Measurements from ENCODE around the gene CENPV. TPM values are rescaled to one million over a fixed set of nuclear protein-coding genes. Genes with fewer than 3 reads are reported as not detected.

CENPV gene
- total and polyA plus RNA-seq, 2 of the 13 experiments (the other 11 are each of a cell fraction or from before 2014, with no cell fraction given) = 193 to 292 TPM

- peak; percentile 60; the same call in 1 of the 2 replicates for TF ChIP-seq ZBTB33 (CRISPR knock-in tag; IDR thresholded peaks at IDR 0.05)
- peak; percentile 56 for TF ChIP-seq ZFY (CRISPR knock-in tag; IDR thresholded peaks at IDR 0.05)
- peak; percentile 54; the same call in 1 of the 2 replicates for TF ChIP-seq SALL1 (CRISPR knock-in tag; IDR thresholded peaks at IDR 0.05)
- TF ChIP-seq LBX2 (CRISPR knock-in tag; IDR thresholded peaks at IDR 0.05; ENCODE audit: borderline replicate concordance) = no peak
- TF ChIP-seq ZNF281 (CRISPR knock-in tag; IDR thresholded peaks at IDR 0.05; ENCODE audit: borderline replicate concordance) = peak; percentile 63; the same call in 1 of the 2 replicates
- peak; percentile 73; the same call in 1 of the 2 replicates for TF ChIP-seq ZBTB38 (CRISPR knock-in tag; IDR thresholded peaks at IDR 0.05)
- TF ChIP-seq HCFC1 (IDR thresholded peaks at IDR 0.05; ENCODE audit: low read depth, low read length) = no peak
- no peak for TF ChIP-seq ZNF205 (CRISPR knock-in tag; IDR thresholded peaks at IDR 0.05)
- TF ChIP-seq STAT6 (CRISPR knock-in tag; IDR thresholded peaks at IDR 0.05; ENCODE audit: borderline replicate concordance) = 0 out of 2 replicates have a peak, but pooled peaks have one; percentile 44
- TF ChIP-seq SSRP1 (CRISPR knock-in tag; IDR thresholded peaks at IDR 0.05) = no peak
- peak; percentile 15; the same call in 1 of the 2 replicates for TF ChIP-seq ARID3A (IDR thresholded peaks at IDR 0.05; ENCODE audit: low read depth, low read length)
- no peak for TF ChIP-seq ZNF772 (CRISPR knock-in tag; IDR thresholded peaks at IDR 0.05)
- 0 out of 2 replicates have a peak, but pooled peaks have one; percentile 14 for TF ChIP-seq HNF4A (CRISPR knock-in tag; IDR thresholded peaks at IDR 0.05)
- TF ChIP-seq SAP130 (CRISPR knock-in tag; IDR thresholded peaks at IDR 0.05; ENCODE audit: low read depth) = 0 out of 2 replicates have a peak, but pooled peaks have one; percentile 42
- peak; percentile 88 for TF ChIP-seq RAD21 (CRISPR knock-in tag; IDR thresholded peaks at IDR 0.05)
- TF ChIP-seq HOXA7 (CRISPR knock-in tag; IDR thresholded peaks at IDR 0.05) = no peak
- TF ChIP-seq RXRB (CRISPR knock-in tag; IDR thresholded peaks at IDR 0.05; ENCODE audit: borderline replicate concordance) = peak; percentile 39; the same call in 1 of the 2 replicates
- no peak for TF ChIP-seq ZNF605 (CRISPR knock-in tag; IDR thresholded peaks at IDR 0.05)
Measured at GRCh38 chr17:16304830-16305229, 48.4 kb downstream of the CENPV start (continued).

Data from HepG2 (cell line).